GM18951 (cell line): ENCODE data around the gene LMBRD1.
"Not testable (repeated sequence)": the region's sequence is repeated elsewhere in the genome, so short reads cannot be mapped to it uniquely, and the experiment has no call there.

ENCODE experiments used
- POLR2A ChIP-seq: IDR thresholded peaks from 4 replicates; pipeline ENCODE4 v1.6.1; 2011; ENCODE audit warnings: mild to moderate bottlenecking; ENCODE audit not compliant: insufficient read length, insufficient read depth; ENCODE audit errors: extremely low read depth
- in situ Hi-C: fragments of 300-500 bp; cut with MboI; formaldehyde crosslinking; loops from one replicate; pipeline ENCODE4 v1.12.0; 2022; ENCODE audit warnings: low sequenced_read_pairs, mixed read lengths, inconsistent platforms; ENCODE audit not compliant: unreplicated experiment

Gene LMBRD1

GRCh38 chr6:69673298-69673697, 123.5 kb downstream of the LMBRD1 start:
- no peak for TF ChIP-seq POLR2A

GRCh38 chr6:69668916-69669315, 127.9 kb downstream of the LMBRD1 start:
- TF ChIP-seq POLR2A = no peak
- in situ Hi-C loops = no loop called here

More at GRCh38 chr6:69673298-69673697, 123.5 kb downstream of the LMBRD1 start:
- in situ Hi-C loops = no loop called here

GRCh38 chr6:69666779-69667178, 130.0 kb downstream of the LMBRD1 start:
- in situ Hi-C loops = not testable (repeated sequence)

- in situ Hi-C loops = no loop called here
- TF ChIP-seq POLR2A = no peak
These were observed 131.4 kb downstream of the LMBRD1 start for GRCh38 chr6:69665437-69665836.

- in situ Hi-C loops = no loop called here
- TF ChIP-seq POLR2A = no peak
These were observed 132.3 kb downstream of the LMBRD1 start for GRCh38 chr6:69664551-69664950.

GRCh38 chr6:69663215-69663614, 133.6 kb downstream of the LMBRD1 start:
- no peak for TF ChIP-seq POLR2A

GRCh38 chr6:69650703-69651102, 146.1 kb downstream of the LMBRD1 start:
- no peak for TF ChIP-seq POLR2A
- in situ Hi-C loops = no loop called here

More at GRCh38 chr6:69663215-69663614, 133.6 kb downstream of the LMBRD1 start:
- in situ Hi-C loops = no loop called here

GRCh38 chr6:69647726-69648125, 149.1 kb downstream of the LMBRD1 start:
- no peak for TF ChIP-seq POLR2A
- in situ Hi-C loops = no loop called here

- in situ Hi-C loops = no loop called here
These were observed 153.1 kb downstream of the LMBRD1 start for GRCh38 chr6:69643688-69644087.

GRCh38 chr6:69632932-69633331, 163.9 kb downstream of the LMBRD1 start:
- no peak for TF ChIP-seq POLR2A
- in situ Hi-C loops = no loop called here

More at GRCh38 chr6:69643688-69644087, 153.1 kb downstream of the LMBRD1 start:
- TF ChIP-seq POLR2A = no peak

GRCh38 chr6:69631552-69632346, 165.1 kb downstream of the LMBRD1 start:
- no peak for TF ChIP-seq POLR2A
- in situ Hi-C loops = no loop called here

GRCh38 chr6:69630767-69631166, 166.0 kb downstream of the LMBRD1 start:
- no peak for TF ChIP-seq POLR2A
- in situ Hi-C loops = no loop called here

GRCh38 chr6:69627625-69628024, 169.2 kb downstream of the LMBRD1 start:
- in situ Hi-C loops = no loop called here

GRCh38 chr6:69624944-69625343, 171.9 kb downstream of the LMBRD1 start:
- no peak for TF ChIP-seq POLR2A
- in situ Hi-C loops = no loop called here

More at GRCh38 chr6:69627625-69628024, 169.2 kb downstream of the LMBRD1 start:
- no peak for TF ChIP-seq POLR2A
